ENCODE measurements around the gene VSIG10. TPM values are rescaled to one million over a fixed set of nuclear protein-coding genes. Genes with fewer than 3 reads are reported as not detected.

The VSIG10 gene
- total and polyA plus RNA-seq, 2 of the 13 experiments (the other 11 are each of a cell fraction or from before 2014, with no cell fraction given), result 25.6 to 42.5 TPM

DNA sequence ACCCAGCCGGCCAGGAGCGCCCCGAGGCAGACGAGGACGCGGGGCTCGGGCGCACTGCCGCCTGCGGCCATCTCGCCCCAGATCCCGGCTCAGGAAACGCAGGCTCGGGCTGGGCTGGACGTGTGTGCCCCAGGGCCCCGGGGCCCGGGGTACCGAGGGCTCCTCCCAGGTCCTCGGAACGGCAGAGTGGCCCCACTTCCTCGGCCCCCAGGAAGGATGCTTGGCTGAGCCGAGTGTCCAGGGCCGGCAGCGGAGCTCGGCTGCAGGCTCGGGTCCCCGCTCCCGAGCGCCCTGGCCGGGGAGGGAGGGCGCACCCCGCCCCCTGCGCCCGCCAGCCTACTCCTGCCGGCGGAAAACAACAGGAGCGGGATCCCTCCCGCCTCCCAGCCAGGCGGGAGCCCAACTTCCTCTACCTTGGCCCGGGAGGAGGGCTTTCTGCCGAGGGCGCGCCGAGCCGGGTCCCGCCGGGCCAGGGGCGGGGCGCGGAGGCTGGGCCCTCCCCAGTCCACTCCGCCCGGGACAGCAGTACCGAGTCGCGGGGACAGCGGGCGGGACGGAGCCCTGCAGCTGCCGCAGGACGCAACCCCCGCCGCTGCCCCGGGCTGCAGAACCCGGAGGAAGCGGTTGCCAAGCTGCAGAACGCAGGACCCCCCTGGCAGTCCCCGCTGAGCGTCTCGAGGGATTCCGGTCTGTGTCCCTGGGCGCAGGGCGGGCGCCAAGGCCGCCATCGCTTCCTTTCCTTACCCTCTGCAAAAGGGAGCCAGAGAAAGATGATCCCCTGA lies at the start of gene VSIG10 (continued):
- TF ChIP-seq ZBTB10 (CRISPR knock-in tag; IDR thresholded peaks at IDR 0.05; ENCODE audit: borderline replicate concordance), result no peak
- 0 out of 2 replicates have a peak, but pooled peaks have one; percentile 23 for TF ChIP-seq ZNF740 (CRISPR knock-in tag; IDR thresholded peaks at IDR 0.05)
- no peak for TF ChIP-seq SIX1 (CRISPR knock-in tag; IDR thresholded peaks at IDR 0.05; ENCODE audit: borderline replicate concordance)
- TF ChIP-seq ZNF225 (CRISPR knock-in tag; IDR thresholded peaks at IDR 0.05), result no peak
- TF ChIP-seq ZNF256 (CRISPR knock-in tag; conservative IDR thresholded peaks at IDR 0.05), result no peak
- TF ChIP-seq, protein P1, sequence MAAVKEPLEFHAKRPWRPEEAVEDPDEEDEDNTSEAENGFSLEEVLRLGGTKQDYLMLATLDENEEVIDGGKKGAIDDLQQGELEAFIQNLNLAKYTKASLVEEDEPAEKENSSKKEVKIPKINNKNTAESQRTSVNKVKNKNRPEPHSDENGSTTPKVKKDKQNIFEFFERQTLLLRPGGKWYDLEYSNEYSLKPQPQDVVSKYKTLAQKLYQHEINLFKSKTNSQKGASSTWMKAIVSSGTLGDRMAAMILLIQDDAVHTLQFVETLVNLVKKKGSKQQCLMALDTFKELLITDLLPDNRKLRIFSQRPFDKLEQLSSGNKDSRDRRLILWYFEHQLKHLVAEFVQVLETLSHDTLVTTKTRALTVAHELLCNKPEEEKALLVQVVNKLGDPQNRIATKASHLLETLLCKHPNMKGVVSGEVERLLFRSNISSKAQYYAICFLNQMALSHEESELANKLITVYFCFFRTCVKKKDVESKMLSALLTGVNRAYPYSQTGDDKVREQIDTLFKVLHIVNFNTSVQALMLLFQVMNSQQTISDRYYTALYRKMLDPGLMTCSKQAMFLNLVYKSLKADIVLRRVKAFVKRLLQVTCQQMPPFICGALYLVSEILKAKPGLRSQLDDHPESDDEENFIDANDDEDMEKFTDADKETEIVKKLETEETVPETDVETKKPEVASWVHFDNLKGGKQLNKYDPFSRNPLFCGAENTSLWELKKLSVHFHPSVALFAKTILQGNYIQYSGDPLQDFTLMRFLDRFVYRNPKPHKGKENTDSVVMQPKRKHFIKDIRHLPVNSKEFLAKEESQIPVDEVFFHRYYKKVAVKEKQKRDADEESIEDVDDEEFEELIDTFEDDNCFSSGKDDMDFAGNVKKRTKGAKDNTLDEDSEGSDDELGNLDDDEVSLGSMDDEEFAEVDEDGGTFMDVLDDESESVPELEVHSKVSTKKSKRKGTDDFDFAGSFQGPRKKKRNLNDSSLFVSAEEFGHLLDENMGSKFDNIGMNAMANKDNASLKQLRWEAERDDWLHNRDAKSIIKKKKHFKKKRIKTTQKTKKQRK (IDR thresholded peaks at IDR 0.05; ENCODE audit: low read length), result no peak
- TF ChIP-seq, protein P2, sequence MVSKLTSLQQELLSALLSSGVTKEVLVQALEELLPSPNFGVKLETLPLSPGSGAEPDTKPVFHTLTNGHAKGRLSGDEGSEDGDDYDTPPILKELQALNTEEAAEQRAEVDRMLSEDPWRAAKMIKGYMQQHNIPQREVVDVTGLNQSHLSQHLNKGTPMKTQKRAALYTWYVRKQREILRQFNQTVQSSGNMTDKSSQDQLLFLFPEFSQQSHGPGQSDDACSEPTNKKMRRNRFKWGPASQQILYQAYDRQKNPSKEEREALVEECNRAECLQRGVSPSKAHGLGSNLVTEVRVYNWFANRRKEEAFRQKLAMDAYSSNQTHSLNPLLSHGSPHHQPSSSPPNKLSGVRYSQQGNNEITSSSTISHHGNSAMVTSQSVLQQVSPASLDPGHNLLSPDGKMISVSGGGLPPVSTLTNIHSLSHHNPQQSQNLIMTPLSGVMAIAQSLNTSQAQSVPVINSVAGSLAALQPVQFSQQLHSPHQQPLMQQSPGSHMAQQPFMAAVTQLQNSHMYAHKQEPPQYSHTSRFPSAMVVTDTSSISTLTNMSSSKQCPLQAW (CRISPR knock-in tag; IDR thresholded peaks at IDR 0.05), result no peak
- peak; percentile 31; the same call in 1 of the 2 replicates for TF ChIP-seq FOXC1 (CRISPR knock-in tag; IDR thresholded peaks at IDR 0.05; ENCODE audit: borderline replicate concordance)
- TF ChIP-seq, protein P3, sequence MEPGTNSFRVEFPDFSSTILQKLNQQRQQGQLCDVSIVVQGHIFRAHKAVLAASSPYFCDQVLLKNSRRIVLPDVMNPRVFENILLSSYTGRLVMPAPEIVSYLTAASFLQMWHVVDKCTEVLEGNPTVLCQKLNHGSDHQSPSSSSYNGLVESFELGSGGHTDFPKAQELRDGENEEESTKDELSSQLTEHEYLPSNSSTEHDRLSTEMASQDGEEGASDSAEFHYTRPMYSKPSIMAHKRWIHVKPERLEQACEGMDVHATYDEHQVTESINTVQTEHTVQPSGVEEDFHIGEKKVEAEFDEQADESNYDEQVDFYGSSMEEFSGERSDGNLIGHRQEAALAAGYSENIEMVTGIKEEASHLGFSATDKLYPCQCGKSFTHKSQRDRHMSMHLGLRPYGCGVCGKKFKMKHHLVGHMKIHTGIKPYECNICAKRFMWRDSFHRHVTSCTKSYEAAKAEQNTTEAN (CRISPR knock-in tag; conservative IDR thresholded peaks at IDR 0.05), result no peak
- TF ChIP-seq NBN (conservative IDR thresholded peaks at IDR 0.05), result no peak
- TF ChIP-seq, protein P4, sequence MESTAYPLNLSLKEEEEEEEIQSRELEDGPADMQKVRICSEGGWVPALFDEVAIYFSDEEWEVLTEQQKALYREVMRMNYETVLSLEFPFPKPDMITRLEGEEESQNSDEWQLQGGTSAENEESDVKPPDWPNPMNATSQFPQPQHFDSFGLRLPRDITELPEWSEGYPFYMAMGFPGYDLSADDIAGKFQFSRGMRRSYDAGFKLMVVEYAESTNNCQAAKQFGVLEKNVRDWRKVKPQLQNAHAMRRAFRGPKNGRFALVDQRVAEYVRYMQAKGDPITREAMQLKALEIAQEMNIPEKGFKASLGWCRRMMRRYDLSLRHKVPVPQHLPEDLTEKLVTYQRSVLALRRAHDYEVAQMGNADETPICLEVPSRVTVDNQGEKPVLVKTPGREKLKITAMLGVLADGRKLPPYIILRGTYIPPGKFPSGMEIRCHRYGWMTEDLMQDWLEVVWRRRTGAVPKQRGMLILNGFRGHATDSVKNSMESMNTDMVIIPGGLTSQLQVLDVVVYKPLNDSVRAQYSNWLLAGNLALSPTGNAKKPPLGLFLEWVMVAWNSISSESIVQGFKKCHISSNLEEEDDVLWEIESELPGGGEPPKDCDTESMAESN (CRISPR knock-in tag; conservative IDR thresholded peaks at IDR 0.05), result 0 out of 2 replicates have a peak, but pooled peaks have one; percentile 64
- TF ChIP-seq FOXP1 (IDR thresholded peaks at IDR 0.05), result no peak
- no peak for TF ChIP-seq FOXP1 (CRISPR knock-in tag; IDR thresholded peaks at IDR 0.05)
- peak; percentile 43; the same call in 1 of the 2 replicates for TF ChIP-seq ZSCAN21 (CRISPR knock-in tag; IDR thresholded peaks at IDR 0.05; ENCODE audit: borderline replicate concordance)
